Hypothalamus (tissue), 51 donors: ENCODE measurements around the gene SPATA33.
A peak's percentile ranks its signal among the peaks of the same experiment; 100 is the strongest.

ENCODE experiments used
- DNase-seq, 51 donors: peaks; one replicate each; lab custom pipeline; 2025; lab: John Stamatoyannopoulos, UW

The SPATA33 gene

GRCh38 chr16:89657442-89658220 lies at the start of gene SPATA33, which contains the start of gene CHMP1A:
Gene SPATA33 (plus strand): TSS chr16:89657836. CDS start chr16:89657912, 76 bp downstream.
Gene CHMP1A (minus strand): TSS chr16:89657708. CDS start chr16:89657588, 120 bp downstream.
- DNase-seq = peak; percentile 24 to 93 (median 82)

DNA sequence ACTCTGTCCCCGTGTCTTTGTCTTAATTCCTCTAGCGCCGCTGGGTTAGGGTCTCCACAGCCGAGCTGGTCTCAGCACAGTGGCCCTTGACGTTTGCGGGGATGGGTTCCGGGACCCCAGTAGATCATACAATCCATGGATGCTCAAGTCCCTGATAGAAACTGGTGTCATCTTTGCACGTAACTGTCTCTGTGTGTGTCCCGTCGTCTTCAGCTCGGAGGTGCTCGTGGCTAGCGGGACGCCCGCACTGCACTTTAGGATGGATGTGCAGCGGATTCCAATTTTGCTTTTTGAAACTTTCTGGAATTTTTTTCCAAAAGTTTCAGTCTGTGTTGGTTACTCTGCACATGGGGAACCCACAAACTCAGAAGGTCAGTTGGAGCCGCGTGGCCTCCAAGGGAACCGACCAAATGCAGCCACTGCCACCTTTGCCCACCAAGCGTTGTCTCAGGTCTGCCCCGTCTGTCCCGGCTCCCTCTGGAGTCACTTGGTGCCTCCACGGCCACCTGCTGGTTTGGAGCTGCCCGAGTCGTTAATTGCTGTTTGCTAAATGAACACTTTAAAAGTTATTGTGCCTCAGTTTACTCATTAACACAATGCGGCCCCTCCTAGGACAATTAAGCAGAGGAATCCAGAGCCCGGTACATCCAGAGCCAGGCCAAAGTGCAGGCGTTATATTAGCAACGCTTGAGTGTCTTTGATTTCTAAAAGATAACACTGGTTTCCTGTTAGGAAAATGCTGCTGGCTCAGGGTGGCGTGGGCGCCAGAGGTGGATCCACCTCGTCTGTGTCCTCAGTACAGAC lies 49.5 kb upstream of the SPATA33 start:
- no peak for DNase-seq

DNA sequence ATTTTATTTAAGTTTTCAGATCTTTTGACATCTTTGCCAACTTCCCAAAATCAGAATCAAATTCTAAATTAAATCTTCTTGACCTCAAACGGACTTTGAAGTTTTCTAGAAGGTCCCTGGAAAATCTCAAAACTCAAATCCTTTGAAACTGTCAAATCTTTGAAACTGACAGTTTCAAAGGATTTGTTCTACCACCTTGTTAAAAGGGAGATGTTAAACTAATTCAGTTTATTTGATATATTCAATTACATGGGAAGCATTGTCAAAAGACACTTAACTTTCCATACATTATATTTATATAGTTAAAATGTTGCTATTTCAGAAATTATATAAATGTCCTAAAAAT lies 47.6 kb upstream of the SPATA33 start:
- no peak for DNase-seq

DNA sequence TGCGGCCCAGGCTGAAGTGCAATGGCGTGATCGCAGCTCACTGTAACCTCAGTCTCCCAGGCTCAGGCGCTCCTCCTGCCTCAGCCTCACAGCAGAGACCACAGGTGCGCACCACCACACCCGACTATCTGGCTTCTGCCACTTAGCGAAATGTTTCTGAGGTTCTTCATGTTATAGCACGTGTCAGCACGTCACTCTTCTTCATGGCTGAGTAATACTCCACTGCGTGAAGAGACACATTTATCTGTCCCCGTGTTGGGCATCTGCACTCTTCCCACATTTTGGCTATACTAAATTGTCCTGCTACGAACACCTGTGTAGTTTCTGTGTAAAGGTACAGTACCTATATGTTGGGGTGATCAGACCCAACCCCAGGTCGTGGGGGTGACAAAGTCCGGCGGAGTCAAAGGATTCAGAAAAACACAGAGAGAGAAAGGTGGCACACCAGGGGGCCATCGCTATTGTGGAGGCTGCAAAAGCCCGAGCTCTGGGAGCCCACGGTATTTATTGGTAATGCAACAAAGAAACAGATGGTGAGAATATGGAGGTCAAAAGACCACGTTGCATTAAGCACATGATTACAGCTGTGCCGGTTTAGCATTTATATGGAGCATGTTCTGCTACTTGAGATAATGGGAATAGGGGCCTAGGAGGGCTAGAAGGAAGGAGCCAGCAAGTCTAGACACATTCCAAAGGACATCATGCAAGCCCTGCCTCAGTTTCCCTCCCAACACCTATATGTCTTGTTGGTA lies 45.0 kb upstream of the SPATA33 start:
- DNase-seq = no peak

DNA sequence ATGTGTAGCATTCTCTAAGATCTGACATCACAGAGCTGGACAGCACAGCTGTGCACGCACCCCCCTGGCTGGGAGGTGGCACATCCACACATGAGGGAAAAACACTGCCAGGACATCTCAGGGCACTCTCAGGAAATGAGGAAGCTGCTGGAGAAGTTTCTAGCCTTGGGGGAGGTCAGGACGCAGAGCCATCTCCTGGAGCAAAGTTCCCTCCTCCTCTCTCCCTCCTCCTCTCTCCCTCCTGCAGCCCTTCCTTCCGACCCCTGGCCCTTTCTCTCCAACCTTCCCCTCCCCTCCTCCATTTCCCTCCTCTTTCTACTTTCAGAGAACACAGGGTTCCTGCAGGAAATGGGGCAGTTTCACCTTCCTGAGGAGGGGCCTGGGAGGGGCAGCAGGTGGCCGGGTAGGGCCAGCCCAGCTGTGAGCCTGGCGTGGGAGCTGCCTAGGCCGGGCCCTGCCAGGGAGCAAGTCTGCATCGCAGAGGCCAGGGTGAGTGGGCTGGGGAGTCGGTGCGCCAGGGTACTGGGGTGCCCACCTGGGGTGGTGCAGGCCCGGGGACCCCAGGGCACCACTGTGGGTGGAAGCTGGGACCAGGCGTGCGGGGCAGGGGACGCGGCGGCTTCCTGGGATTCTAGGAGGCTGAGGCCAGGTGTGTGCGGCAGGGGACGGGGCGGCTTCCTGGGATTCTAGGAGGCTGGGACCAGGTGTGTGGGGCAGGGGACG lies 44.2 kb upstream of the SPATA33 start, which contains the start of gene DPEP1:
Gene DPEP1, plus strand, starts transcription at position 412 of the 723 bp plus-strand sequence. CDS start 16,769 bp downstream, outside the sequence.
- no peak for DNase-seq

DNA sequence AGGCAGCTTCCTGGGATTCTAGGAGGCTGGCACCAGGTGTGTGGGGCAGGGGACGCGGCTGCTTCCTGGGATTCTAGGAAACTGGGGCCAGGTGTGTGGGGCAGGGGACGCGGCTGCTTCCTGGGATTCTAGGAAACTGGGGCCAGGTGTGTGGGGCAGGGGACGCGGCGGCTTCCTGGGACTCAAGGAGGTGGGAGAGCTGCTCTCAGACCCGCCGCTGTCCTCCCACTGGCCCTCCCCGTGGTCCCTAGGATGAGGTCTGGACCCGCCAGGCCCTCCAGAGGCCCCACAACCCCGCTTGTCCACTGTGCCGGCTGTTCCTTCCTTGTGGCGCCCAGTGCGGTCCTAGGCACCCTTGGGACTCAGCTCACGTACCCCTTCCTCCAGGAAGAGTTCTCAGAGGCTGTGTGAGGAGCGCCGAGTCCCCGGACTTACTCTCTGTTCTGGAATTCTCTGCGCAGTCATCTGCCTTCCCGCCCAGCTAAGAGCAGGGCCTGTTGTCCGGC lies 43.6 kb upstream of the SPATA33 start:
- no peak for DNase-seq

GRCh38 chr16:89615176-89615575 lies 42.5 kb upstream of the SPATA33 start:
- no peak for DNase-seq

GRCh38 chr16:89615596-89616090 lies 42.0 kb upstream of the SPATA33 start:
- DNase-seq = peak in 4 of 51 donors; percentile 10 to 23 (median 12)

- no peak for DNase-seq
These were observed 41.0 kb upstream of the SPATA33 start for GRCh38 chr16:89616623-89617022.

DNA sequence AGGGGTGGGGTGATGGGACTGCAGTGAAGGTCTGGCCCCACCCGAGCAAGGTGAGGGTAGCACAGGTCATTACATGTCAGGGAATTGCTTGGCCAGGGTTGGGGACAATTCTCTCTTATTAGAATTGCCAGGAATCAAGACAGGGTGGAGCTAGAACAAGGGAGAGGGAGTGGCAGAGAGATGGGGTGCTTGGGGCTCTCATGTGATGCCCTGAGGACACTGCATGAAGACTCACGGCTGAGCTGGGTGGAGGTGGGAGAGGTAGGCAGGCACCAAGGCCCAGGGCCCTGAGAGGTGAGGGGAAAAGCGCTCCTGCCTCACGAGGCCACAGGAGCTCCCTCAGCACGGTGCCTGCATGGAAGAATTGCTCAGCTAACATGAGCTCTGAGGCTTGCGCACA lies 40.6 kb upstream of the SPATA33 start:
- no peak for DNase-seq

- no peak for DNase-seq
These were observed 39.3 kb upstream of the SPATA33 start for GRCh38 chr16:89618109-89618998.

DNA sequence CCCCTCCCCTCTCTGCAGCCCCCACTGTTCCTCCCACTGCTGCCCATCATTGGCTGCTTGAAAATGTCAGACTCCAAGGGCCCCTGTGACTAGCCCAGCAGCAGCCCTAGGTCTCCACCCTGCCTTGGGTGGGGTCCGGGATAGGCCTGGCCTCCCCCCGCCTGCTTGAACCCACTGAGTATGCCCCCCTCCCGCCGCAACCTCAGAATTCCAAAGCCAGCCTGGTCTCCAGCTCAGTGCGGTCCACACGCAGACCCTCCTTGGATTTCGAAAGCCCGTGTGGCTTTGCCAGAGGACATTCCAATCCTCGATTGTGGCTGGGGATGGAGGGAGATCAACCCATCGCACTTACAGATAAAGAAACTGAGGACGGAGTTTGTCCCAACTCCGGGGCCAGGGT lies 37.8 kb upstream of the SPATA33 start:
- no peak for DNase-seq

DNA sequence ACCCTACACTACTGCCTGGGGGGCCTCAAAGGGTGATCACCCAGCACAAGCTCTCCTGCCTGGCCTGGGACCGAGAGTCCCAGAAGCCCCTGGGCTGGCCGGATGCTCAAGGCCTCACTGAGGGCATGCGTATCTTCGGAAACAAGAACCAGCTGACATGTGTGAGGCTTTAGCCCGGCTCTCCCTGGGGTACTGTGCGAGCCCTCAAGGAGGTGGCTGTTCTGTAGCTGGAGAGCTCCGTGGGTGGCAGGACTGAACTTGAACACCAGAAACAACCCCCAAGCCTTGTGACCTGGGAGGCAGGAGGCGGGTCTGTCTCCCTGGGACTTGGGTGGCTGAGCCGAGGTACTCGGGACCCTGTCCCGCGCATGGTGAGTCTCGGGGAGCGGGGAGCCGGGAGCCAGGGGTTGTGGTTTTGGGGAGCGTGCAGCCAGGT lies 37.2 kb upstream of the SPATA33 start:
- no peak for DNase-seq

GRCh38 chr16:89621136-89621697 lies 36.4 kb upstream of the SPATA33 start:
- no peak for DNase-seq

GRCh38 chr16:89621698-89622409 lies 35.8 kb upstream of the SPATA33 start:
- no peak for DNase-seq

- no peak for DNase-seq
These were observed 34.0 kb upstream of the SPATA33 start for GRCh38 chr16:89623511-89624261.
